ENCODE results near the gene OCA2. TPM values are rescaled to one million over a fixed set of nuclear protein-coding genes. Genes with fewer than 3 reads are reported as not detected.

OCA2 gene
- total RNA-seq, 2 experiments from 2014 or later = not detected

DNA sequence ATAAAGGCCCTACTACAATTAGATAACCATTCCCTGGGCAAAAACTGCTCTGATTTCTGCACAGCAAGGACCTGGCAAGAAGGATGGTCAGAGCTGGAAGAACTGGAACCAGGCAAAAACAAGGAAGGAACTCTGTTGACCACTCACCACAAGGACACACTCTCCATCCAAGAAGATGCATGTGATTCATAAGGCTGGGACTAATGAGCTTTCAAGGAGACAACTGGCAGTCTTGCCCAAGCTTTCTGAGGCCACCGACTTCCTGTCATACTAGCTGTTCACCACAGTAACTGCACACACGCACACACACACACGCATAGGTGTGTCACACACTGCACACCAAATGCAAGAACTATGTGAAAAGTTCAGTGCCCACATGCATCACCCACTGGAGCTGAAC is 256.6 kb downstream of the OCA2 start:
- no peaks in the 10 kb centered on the region for H3K79me2 ChIP-seq (ENCODE audit: insufficient read depth, low read depth, low read length)
- no peaks in the 10 kb centered on the region for H3K4me1 ChIP-seq (ENCODE audit: insufficient read depth, low read length, poor library complexity, severe bottlenecking)
- TF ChIP-seq, protein P1, sequence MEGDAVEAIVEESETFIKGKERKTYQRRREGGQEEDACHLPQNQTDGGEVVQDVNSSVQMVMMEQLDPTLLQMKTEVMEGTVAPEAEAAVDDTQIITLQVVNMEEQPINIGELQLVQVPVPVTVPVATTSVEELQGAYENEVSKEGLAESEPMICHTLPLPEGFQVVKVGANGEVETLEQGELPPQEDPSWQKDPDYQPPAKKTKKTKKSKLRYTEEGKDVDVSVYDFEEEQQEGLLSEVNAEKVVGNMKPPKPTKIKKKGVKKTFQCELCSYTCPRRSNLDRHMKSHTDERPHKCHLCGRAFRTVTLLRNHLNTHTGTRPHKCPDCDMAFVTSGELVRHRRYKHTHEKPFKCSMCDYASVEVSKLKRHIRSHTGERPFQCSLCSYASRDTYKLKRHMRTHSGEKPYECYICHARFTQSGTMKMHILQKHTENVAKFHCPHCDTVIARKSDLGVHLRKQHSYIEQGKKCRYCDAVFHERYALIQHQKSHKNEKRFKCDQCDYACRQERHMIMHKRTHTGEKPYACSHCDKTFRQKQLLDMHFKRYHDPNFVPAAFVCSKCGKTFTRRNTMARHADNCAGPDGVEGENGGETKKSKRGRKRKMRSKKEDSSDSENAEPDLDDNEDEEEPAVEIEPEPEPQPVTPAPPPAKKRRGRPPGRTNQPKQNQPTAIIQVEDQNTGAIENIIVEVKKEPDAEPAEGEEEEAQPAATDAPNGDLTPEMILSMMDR (conservative IDR thresholded peaks at IDR 0.05; ENCODE audit: low read length) = no peak
- TF ChIP-seq EZH2phosphoT487 (IDR thresholded peaks at IDR 0.05; ENCODE audit: borderline replicate concordance, low read depth, low read length) = no peak
- BruUV-seq (replicated peaks) = no TSS peak
- H4K20me1 ChIP-seq (ENCODE audit: insufficient read depth, low read length) = no peaks in the 10 kb centered on the region
- no peaks in the 10 kb centered on the region for H3K36me3 ChIP-seq (ENCODE audit: insufficient read depth, low read length)
- no peak overlapping the region for H3K4me2 ChIP-seq (ENCODE audit: low read length)
- H2AFZ ChIP-seq (ENCODE audit: low read length) = no peak overlapping the region
- no peak for DNase-seq (ENCODE audit: low spot score)
- intact Hi-C loops (cut with micrococcal nuclease; ENCODE audit: unreplicated experiment) = no loop called here
- ChIA-PET POLR2A (no interaction called here), CTCF (ENCODE audit: unreplicated experiment) (no interaction called here)
- no peak overlapping the region for H3K4me3 ChIP-seq (ENCODE audit: low read depth, low read length, poor library complexity, severe bottlenecking)
- H3K27ac ChIP-seq (ENCODE audit: low read depth, low read length, poor library complexity, severe bottlenecking) = no peak overlapping the region
- no peaks in the 10 kb centered on the region for H3K9me3 ChIP-seq (ENCODE audit: low read length)
- no peaks in the 10 kb centered on the region for H3K9me2 ChIP-seq (ENCODE audit: insufficient read depth, low read length)

DNA sequence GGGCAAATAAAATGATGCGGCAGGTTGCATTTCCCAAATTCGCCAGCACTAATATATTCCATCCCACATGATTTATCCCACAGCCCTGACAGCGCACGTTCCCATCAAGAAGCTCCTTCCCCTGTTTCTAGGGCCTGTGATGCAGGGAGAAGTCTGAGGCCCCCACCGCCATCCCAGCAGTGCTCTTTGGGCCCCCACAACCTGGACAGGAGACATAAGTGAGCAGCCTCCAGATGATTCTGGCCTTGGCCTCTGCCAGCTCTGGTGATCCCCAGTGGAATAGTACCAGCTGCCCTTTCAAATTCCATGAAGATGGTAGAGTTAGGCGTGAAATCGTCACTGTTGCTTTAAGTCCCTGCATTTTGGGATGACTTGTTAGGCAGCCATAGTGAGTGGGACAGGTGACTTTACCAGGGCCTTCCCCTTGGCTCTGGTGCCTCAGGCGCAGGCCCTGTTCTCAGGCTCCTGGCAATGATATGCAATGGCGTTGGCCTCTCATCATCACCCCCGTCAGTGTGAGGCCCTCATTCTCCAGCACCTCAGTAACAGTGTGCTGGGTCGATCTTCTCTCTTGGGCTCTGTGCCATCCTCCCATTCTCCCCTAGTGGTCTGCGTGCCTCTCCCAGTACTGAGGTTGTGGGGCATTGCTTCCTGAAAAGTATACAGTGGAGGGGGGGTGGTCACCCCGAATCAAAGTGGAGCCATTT is 263.7 kb downstream of the OCA2 start:
- no peak for TF ChIP-seq EZH2phosphoT487 (IDR thresholded peaks at IDR 0.05; ENCODE audit: borderline replicate concordance, low read depth, low read length)
- TF ChIP-seq, protein P1 (conservative IDR thresholded peaks at IDR 0.05; ENCODE audit: low read length) = no peak
- H4K20me1 ChIP-seq (ENCODE audit: insufficient read depth, low read length) = no peaks in the 10 kb centered on the region
- H3K79me2 ChIP-seq (ENCODE audit: insufficient read depth, low read depth, low read length) = no peaks in the 10 kb centered on the region
- H3K4me2 ChIP-seq (ENCODE audit: low read length) = no peak overlapping the region
- no peak overlapping the region for H2AFZ ChIP-seq (ENCODE audit: low read length)
- H3K9me2 ChIP-seq (ENCODE audit: insufficient read depth, low read length) = no peaks in the 10 kb centered on the region
- no peaks in the 10 kb centered on the region for H3K4me1 ChIP-seq (ENCODE audit: insufficient read depth, low read length, poor library complexity, severe bottlenecking)
- no TSS peak for BruUV-seq (replicated peaks)
- H3K9me3 ChIP-seq (ENCODE audit: low read length) = no peaks in the 10 kb centered on the region
- no peak overlapping the region for H3K27ac ChIP-seq (ENCODE audit: low read depth, low read length, poor library complexity, severe bottlenecking)
- ChIA-PET CTCF (ENCODE audit: unreplicated experiment) (no interaction called here), POLR2A (no interaction called here)
- no peak for DNase-seq (ENCODE audit: low spot score)
- H3K4me3 ChIP-seq (ENCODE audit: low read depth, low read length, poor library complexity, severe bottlenecking) = no peak overlapping the region
- intact Hi-C loops (cut with micrococcal nuclease; ENCODE audit: unreplicated experiment) = no loop called here
- no peaks in the 10 kb centered on the region for H3K36me3 ChIP-seq (ENCODE audit: insufficient read depth, low read length)

DNA sequence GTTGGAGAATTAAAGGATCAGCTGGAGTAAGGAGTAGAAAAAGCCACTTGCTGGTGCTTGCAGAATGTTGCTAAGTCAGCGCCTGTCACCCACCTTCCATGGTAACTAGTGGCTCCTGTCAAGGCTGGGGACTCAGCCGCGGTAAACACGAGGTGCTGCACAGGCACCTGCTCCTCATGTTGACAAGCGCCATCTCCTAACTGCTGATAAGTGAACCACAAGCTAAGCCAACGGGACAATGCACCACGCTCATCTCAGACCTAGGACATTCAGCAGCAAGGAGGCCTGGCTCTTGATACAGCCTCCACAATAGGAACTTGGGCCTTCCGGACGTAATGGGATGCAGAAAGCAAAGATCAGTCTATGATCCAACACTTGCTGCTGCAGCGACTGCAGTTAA is 264.4 kb downstream of the OCA2 start:
- Histone ChIP-seq H2AFZ (ENCODE audit: low read length) (no peak overlapping the region), H3K4me1 (ENCODE audit: insufficient read depth, low read length, poor library complexity, severe bottlenecking) (no peaks in the 10 kb centered on the region), H3K79me2 (ENCODE audit: insufficient read depth, low read depth, low read length) (no peaks in the 10 kb centered on the region), H3K36me3 (ENCODE audit: insufficient read depth, low read length) (no peaks in the 10 kb centered on the region), H3K4me3 (ENCODE audit: low read depth, low read length, poor library complexity, severe bottlenecking) (no peak overlapping the region), H3K4me2 (ENCODE audit: low read length) (no peak overlapping the region), H3K9me3 (ENCODE audit: low read length) (no peaks in the 10 kb centered on the region), H4K20me1 (ENCODE audit: insufficient read depth, low read length) (no peaks in the 10 kb centered on the region), H3K27ac (ENCODE audit: low read depth, low read length, poor library complexity, severe bottlenecking) (no peak overlapping the region), H3K9me2 (ENCODE audit: insufficient read depth, low read length) (no peaks in the 10 kb centered on the region)
- no peak for TF ChIP-seq EZH2phosphoT487 (IDR thresholded peaks at IDR 0.05; ENCODE audit: borderline replicate concordance, low read depth, low read length)
- TF ChIP-seq, protein P1 (conservative IDR thresholded peaks at IDR 0.05; ENCODE audit: low read length) = no peak
- intact Hi-C loops (cut with micrococcal nuclease; ENCODE audit: unreplicated experiment) = no loop called here
- ChIA-PET POLR2A (no interaction called here), CTCF (ENCODE audit: unreplicated experiment) (no interaction called here)
- no peak for DNase-seq (ENCODE audit: low spot score)
- BruUV-seq (replicated peaks) = no TSS peak
